Bronchial epithelial cell (primary cell): ENCODE data around the gene FMN1. TPM values are rescaled to one million over a fixed set of nuclear protein-coding genes. Genes with fewer than 3 reads are reported as not detected.

Experiments
- DNase-seq: peaks from one replicate; pipeline ENCODE4 v3.0.0-alpha.2; 2010; ENCODE audit warnings: low read depth
- FAIRE-seq: peaks from 2 replicates; lab custom pipeline; 2011; peaks lifted over from hg19 to GRCh38; lab: Jason Lieb, UNC
- H3K27me3 ChIP-seq: 2 replicates; pipeline ENCODE4 v1.5.1; 2011; ENCODE audit warnings: low read length; ENCODE audit not compliant: control insufficient read depth, insufficient read depth
- H3K36me3 ChIP-seq: 2 replicates; pipeline ENCODE4 v1.5.1; 2011; ENCODE audit warnings: low read length; ENCODE audit not compliant: control insufficient read depth, insufficient read depth
- H3K4me3 ChIP-seq: 2 replicates; pipeline ENCODE4 v1.5.1; 2011; ENCODE audit warnings: mild to moderate bottlenecking, low read depth, low read length, control low read depth
- CTCF ChIP-seq: IDR thresholded peaks from 2 replicates; pipeline ENCODE4 v1.5.1; 2011; ENCODE audit warnings: mild to moderate bottlenecking, moderate library complexity, low read length, control low read depth, inconsistent platforms; ENCODE audit not compliant: insufficient read depth, severe bottlenecking
- total RNA-seq: library from RNA; depleted of rRNA; stranded (reverse); fragments of >200 nt; gene quantifications from 2 replicates; pipeline ENCODE4 v1.2.1, GENCODE V29; 2014

FMN1 gene
- total RNA-seq, 1 donor from 2014 or later = 1.6 TPM

GRCh38 chr15:32888221-32888761, 306.2 kb downstream of the FMN1 start:
- FAIRE-seq (no peak), DNase-seq (peak; percentile 46)
- TF ChIP-seq CTCF = no peak
- no peaks in the 10 kb centered on the region for H3K36me3 ChIP-seq
- H3K4me3 ChIP-seq = no peak overlapping the region
- H3K27me3 ChIP-seq = no peaks in the 10 kb centered on the region

GRCh38 chr15:32887090-32887489, 307.4 kb downstream of the FMN1 start:
- FAIRE-seq = no peak
- Histone ChIP-seq H3K27me3 (no peaks in the 10 kb centered on the region), H3K4me3 (no peak overlapping the region), H3K36me3 (no peaks in the 10 kb centered on the region)
- no peak for DNase-seq
- TF ChIP-seq CTCF = no peak

GRCh38 chr15:32886459-32886858, 308.1 kb downstream of the FMN1 start:
- no peak for TF ChIP-seq CTCF
- no peak for DNase-seq
- Histone ChIP-seq H3K4me3 (no peak overlapping the region), H3K36me3 (no peaks in the 10 kb centered on the region), H3K27me3 (no peaks in the 10 kb centered on the region)
- FAIRE-seq = no peak

GRCh38 chr15:32885713-32886112, 308.8 kb downstream of the FMN1 start:
- FAIRE-seq = no peak
- Histone ChIP-seq H3K4me3 (no peak overlapping the region), H3K27me3 (no peaks in the 10 kb centered on the region), H3K36me3 (no peaks in the 10 kb centered on the region)
- TF ChIP-seq CTCF = no peak
- DNase-seq = no peak

- Histone ChIP-seq H3K4me3 (no peak overlapping the region), H3K27me3 (no peaks in the 10 kb centered on the region), H3K36me3 (no peaks in the 10 kb centered on the region)
- DNase-seq = no peak
- FAIRE-seq = no peak
- no peak for TF ChIP-seq CTCF
Measured at GRCh38 chr15:32884146-32884545, 310.4 kb downstream of the FMN1 start.

GRCh38 chr15:32882955-32883354, 311.6 kb downstream of the FMN1 start:
- Histone ChIP-seq H3K36me3 (no peaks in the 10 kb centered on the region), H3K27me3 (no peaks in the 10 kb centered on the region), H3K4me3 (no peak overlapping the region)
- FAIRE-seq (no peak), DNase-seq (no peak)
- TF ChIP-seq CTCF = no peak
